ENCODE results near the gene LCA5.
"Not testable (repeated sequence)": the region's sequence is repeated elsewhere in the genome, so short reads cannot be mapped to it uniquely, and the experiment has no call there.

Gene LCA5

DNA sequence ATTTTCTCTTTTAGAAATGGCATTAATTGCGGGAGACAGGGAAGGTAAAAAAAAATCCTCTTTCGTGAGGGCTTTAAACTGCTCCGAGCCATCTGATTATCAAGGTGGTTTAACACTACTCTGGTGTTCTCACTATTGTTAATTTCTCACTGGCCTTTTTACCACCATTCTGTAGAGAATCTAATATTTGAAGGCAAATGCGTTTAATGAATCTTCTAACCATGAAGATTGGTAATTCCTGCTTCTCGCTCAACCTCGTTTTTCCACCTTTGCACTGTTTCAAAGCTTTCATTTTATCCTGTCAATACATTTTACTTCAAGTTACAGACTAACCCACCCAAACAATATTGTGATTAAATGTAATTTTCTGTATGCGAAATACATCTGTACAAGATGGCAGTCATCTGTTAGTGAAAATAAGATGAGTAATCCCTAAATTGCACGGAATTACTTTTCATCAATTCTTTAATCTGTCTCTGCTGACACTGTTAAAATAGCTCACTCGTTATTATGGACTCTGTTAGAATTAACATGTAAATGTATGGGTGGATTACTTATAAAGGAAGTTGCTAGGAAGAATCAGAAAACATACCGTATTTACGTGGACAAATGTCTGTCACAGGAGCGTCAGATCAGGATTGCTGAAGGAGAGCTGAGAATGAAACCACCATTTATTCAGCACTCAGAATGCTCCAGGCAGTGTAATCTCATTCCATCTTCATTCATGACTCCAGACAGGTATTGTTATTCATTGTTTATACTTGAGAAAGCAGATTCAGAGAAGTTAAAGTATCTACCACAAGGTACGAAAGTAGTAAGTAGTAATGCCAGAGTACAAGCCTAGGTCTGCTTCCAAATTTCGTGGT lies 1.1 kb upstream of the LCA5 start:
- DNase-seq (ENCODE audit: low spot score) = no peak

DNA sequence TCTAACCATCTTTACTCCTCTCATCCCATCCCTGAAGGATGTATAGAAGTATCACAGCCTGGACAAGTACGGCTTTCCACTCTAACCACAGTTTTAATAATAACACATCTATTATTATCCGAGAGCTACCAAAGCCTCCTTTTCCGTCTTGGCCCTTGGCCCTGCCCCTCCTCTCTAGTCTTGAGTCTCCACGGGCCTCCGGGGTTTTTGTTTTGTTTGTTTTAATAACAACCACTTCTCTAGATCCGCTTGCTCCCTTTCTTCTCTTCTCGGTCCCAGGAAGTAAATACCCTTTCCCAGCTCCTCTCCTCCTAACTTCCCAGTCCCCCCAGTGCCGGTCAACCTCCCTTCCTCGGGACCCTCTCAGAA lies 661 bp downstream of the LCA5 start:
- DNase-seq (ENCODE audit: low spot score) = no peak

DNA sequence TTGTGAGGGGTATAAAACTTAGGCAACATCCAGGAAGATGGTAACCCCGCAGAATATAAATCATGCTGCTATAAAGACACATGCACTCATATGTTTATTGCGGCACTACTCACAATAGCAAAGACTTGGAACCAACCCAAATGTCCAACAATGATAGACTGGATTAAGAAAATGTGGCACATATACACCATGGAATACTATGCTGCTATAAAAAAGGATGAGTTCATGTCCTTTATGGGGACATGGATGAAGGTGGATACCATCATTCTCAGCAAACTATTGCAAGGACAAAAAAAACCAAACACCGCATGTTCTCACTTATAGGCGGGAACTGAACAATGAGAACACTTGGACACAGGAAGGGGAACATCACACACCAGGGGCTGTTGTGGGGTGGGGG lies 7.7 kb downstream of the LCA5 start:
- DNase-seq (ENCODE audit: low spot score) = not testable (repeated sequence)

DNA sequence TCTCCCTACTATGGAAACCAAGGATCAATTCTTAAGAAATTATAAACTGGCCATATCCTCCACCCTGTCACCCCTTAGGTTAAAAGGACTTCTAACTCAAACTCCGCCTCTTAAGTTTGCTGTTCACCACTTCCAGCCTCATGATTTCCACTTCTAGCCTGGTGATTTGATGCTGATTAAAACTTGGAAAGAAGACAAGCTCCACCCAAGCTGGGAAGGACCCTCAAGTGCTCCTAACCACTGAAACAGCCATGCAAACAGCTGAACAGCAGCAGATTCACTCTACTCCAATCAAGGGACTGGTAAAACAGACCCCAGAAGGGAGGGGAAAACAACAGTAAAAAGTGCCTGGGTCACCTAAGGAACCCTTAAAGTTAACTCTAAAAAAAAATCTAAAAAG lies 10.3 kb downstream of the LCA5 start:
- no peak for DNase-seq (ENCODE audit: low spot score)

DNA sequence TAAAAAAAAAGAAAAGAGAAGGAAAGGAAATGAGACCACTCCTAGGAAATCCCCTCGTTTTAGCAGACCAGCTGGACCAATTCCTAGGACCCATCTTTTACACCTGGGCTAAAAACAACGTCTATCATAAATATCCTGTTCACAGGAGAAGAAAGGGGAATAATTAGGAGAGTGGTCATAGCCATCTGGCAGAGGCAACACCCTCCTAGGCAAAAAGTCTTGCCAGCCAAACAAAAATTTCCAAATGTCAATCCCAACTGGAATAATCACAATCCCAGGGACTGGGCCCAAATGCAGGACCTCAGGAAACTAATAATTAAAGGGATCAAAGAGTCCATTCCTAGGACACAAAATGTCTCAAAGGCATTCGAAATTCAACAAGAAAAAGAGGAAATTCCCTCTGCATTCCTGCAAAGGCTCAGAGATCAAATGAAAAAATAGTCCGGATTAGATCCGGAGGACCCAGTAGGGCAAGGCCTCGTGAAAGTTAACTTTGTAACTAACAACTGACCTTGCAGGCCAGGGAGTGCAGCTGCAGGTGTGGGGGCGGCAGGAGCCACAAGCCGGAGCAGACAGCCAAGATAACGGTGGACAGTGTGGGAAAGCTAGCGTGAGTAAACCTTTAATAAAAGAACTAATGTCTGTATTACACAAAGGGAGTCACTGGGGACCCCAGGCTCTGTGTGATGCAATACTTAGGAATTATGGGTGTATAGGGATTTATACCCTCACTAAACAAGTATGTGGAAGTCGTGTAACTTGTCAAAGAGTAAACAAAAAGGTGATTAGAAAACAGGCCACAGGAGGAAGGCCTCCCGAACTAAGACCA lies 11.7 kb downstream of the LCA5 start:
- DNase-seq (ENCODE audit: low spot score) = no peak

DNA sequence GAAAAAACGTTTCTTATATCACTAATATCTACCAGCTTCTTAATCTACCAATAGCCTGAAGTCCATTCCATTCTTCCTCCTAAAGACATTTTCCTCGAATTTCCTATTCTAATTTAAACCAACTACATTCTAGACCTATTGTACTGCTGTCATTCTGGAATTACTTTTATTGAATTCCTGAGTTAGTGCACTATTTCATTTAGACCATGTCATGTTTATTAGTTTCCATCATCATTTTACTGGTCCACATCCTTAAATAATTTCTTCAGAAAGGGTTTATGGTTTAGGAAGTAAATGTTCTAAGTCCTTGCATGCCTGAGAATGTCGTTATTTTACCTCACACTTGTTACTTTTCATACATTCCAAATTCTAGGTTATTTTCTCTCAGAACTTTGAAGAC lies 13.2 kb downstream of the LCA5 start:
- DNase-seq (ENCODE audit: low spot score) = no peak

DNA sequence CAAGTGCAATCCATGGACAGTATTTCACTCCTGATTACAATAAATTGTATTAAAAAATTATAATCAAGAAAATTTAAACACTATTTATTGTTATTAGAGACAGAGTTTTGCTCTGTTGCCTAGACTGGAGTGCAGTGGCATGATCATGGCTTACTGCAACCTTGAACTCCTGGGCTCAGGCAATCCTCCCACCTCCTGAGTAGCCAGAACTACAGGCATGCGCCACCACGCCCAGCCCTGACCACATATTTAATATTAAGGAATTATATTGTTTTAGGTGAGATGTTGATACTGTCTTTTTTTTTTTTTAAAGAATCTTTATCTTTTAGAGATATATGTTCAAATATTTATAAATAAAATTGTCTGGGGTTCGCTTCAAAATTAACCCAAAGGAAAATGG lies 14.6 kb downstream of the LCA5 start:
- DNase-seq (ENCODE audit: low spot score) = no peak

DNA sequence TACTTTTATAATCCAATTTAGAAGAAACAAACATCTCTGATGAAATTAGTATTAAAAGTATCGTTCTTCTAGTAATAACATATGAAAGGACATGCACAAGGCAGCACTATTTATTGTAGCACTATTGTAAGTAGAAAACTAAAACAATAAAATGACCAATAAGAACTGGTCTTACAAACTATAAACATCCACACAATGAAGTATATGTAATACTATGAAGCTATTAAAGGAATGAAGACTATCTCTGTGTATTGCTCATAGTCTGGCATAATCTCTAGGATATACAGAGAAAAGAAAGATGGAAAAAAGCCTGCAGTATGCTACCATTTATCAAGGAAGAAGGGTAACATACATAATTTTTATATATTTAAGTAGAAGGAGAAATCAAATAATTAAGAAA lies 16.7 kb downstream of the LCA5 start:
- no peak for DNase-seq (ENCODE audit: low spot score)

DNA sequence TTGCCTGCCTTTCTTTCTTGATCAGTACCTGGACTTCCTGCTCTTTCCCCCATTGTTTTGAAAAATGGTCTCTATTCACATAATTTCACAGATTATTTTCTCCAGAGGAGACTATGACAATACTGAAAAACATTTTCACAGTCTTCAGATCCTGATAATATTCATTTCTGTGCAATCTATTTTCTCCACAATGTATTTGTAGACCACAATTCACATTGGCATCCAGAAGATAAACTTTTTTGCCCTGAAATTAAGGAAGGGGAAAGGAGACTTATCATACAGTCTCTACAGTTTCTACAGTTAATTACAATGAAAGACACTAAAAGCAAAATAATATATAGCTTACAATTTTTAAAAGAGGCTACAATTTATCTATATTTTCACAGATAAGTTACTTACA lies 18.4 kb downstream of the LCA5 start:
- no peak for DNase-seq (ENCODE audit: low spot score)

DNA sequence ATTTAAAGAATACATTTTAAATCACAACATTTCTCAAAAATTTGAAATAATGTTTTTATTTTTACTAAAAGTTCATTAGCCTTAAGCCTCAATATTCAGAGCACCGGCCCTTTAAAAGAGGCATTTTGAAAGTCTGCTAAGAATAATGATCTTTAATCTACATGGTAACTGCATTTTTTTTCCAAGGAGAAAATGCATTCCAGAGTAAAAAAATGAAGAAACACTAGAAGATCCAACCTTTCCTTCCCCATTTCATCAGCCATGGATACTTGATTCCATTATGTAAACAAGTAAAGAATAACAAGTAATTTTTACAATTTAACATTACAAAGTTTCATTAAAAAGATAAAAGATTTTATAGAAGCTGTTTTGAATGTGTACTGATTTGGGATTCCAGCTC lies 21.8 kb downstream of the LCA5 start:
- DNase-seq (ENCODE audit: low spot score) = no peak

DNA sequence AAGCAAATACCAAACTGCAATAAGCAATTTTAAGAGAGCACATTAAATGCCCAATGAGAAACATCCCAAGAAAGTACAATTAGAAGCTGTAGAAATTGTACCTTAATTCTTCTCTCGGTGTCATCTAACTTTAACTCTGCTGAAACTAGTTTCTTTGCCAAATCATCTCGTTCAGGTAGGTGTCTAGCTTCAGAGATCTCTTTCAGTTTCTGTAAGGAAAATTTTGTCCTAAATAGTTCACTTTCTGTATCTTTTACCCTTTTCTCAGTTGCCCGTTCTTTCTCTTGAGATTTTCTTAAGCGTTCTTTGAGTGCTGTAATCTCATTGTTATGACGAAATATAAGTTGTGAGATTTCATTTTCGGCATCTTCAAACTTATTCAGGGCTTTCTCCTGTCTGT lies 24.1 kb downstream of the LCA5 start:
- DNase-seq (ENCODE audit: low spot score) = no peak

DNA sequence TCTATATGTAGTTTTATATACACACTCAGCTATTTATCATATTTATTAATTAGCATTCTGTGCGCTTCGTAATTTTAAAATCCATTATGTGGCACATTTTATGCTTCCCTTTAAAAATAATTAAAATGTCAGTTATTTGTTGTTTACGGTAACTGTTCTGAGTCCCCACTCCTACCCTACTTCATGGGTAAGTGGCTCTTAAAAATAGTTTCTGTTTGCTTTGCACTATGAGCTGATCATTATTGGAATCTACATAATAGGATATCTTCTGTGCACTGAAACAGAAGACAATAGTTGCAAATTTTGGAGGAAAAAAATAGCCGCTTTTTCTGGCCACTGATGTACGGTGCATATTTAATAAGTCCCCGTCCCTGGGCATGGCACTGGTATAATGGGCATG lies 25.2 kb downstream of the LCA5 start:
- DNase-seq (ENCODE audit: low spot score) = no peak

DNA sequence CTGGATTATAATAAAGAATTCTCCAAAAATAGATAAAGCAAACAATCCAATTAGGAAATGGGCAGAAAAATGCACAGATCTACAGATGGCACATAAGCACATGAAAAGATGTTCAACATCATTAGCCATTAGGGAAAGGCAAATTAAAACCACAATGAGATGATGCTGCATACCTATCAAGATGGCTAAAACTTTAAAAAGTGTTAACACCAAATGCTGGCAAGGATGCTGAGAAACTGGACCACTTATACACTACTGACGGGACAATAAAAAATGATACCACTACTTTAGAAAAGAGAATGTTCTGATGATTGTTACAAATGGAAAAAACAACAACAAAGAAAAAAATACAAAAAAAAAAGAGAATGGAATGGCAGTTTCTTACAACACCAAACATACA lies 26.5 kb downstream of the LCA5 start:
- no peak for DNase-seq (ENCODE audit: low spot score)

DNA sequence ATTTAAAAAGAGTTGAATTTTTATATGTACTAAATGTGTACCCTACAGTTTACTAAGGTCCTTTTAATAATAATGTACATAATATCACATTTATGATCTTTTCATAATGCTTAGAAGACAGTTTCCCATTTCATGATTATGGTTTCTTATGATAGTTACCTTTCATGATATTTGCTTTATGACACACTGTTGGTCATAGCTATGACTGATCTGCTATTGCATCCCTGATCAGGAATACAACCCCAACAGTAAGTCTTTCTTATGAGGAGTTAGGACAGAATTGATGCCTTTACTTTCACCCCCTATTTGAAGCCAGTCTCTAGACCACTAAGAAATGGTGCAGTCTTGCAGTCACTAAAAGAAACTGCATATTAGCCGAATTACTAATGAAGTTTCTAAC lies 31.0 kb downstream of the LCA5 start:
- DNase-seq (ENCODE audit: low spot score) = no peak

DNA sequence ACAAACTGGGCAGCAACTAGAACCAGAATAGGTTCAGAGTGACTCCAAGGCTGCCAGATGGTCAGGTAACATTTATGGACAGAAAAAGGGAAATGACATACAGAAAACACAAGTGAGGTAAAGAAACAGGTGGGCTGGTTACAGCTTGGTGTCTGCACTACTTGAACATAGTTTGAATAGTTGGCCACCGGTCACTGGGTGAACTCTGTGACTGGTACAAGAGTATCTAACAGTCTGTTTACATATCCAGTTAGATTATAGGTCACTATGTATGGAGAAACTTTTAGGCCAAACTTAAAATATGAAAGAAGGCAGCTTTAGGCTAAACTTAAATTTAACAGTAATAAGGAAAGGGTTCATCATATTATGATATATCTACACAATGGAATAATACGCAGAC lies 32.9 kb downstream of the LCA5 start:
- no peak for DNase-seq (ENCODE audit: low spot score)

DNA sequence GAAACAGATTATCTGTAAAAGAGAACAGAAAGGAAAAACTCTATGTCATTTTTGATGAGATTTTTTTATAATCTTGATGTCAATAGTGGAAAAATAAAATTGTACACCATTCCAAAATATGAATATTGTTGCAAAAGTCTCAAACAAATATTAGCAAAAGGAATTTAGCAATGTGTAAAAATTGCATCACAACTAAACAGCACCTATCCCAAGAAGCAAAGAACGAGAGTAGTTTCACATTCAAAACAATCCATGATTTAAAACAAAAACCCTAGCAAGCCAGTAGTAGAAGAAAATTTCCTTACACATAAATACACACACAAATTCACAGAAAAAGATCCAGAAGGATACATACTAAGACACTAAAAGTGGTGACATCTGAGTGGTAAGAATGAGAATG lies 38.4 kb downstream of the LCA5 start:
- no peak for DNase-seq (ENCODE audit: low spot score)

DNA sequence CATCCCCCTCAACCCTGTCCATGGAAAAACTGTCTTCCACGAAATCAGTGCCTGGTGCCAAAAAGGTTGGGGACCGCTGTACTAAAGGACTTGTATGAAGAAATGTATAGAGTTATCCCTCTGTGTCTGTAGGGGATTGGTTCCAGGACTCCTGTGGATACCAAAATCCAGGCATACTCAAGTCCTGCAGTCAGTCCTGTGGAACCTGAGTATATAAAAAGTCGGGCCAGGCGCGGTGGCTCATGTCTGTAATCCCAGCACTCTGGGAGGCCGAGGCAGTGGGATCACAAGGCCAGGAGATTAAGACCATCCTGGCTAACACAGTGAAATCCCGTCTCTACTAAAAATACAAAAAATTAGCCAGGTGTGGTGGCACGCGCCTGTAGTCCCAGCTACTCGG lies 42.0 kb downstream of the LCA5 start:
- no peak for DNase-seq (ENCODE audit: low spot score)

DNA sequence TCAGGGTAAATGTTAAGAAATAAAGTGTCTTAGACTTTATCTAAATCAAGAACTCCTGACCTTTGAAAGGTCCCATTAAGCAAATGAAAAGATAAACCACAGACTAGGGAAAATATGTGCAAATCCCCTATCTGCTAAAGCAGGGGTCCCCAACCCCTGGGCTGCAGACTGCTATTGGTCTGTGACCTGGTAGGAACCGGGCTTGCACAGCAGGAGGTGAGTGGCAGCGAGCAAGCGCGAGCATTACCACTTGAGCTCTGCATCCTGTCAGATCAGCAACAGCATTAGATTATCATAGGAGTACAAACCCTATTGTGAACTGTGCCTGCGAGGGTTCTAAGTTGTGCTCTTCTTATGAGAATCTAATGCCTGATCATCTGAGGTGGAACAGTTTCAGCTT lies 42.4 kb downstream of the LCA5 start:
- no peak for DNase-seq (ENCODE audit: low spot score)

DNA sequence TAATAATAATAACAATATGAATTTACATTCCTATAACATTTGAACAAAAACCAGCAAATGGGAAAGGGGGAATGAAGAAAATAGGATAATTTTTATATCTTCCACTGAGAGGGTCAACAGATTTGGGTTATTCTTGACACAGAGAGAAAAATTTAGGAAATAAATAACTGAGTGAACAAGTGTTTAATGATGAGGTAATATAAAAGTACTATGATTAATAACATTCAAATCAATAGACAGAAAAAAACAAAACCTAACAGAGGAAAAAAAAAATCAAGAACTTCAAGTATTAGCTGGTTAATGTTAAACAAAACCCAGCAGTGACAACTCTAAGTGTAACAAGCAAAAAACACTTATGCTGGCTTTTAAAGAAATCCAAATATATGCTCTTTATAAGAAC lies 66.5 kb downstream of the LCA5 start:
- no peak for DNase-seq (ENCODE audit: low spot score)

DNA sequence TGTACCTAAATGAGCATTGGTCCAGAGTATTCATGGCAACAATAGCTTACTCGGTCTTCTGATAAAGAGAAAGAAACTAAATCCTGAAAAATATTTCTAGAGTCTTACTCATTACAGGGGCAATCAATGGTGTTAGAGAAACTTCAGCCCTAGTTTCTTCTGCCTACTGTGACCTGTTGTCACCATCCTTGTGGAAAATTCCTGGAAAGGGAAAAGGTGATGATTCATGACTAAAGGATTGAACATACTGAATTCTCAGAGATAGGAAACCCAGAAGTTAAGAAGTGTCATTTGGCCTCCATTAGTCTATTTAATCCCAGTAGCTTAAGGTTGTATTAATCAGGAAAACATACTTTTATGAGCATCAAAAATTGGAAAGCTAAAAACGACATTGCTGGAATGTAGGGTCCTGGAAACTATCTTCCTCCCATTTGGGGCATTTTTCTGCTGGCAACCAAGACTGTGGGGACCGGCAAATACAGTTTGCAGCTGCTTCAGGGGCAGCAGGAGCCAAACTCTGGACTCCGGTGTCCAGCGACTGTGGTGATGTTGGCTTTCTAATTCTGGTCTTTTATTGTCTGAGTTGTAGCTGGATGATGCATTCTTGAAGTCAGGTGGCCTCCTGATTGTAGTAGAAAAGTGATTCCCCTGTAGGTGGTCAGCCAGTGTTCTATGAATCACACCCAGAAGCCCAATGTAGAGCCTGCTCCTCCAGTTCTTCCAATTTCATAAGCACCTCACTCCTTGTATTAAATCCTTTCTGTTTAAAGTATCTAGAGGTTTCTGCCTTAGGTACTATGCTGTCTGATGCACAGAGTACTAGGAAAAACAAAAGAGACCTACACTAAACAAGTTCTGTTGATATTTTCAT lies 67.6 kb downstream of the LCA5 start:
- DNase-seq (ENCODE audit: low spot score) = no peak

DNA sequence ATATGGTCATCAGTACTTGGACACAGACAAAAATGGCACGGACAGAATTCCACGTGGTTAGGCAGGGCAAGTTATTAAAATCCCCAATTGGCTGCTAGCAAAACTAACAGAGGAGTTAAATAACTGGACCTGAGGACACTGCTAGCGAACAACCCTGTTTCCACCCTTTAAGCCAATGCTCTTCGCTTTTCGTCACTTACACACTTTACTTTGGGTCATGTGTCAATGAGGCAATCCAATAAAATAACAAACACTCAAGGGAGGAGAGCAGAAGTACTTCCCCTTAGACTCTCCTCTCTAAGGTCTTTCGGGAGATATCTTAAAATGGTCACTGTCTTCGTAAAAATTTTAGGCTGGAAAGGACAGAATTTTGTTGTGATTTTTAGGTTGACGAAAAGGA lies 68.6 kb downstream of the LCA5 start:
- no peak for DNase-seq (ENCODE audit: low spot score)

DNA sequence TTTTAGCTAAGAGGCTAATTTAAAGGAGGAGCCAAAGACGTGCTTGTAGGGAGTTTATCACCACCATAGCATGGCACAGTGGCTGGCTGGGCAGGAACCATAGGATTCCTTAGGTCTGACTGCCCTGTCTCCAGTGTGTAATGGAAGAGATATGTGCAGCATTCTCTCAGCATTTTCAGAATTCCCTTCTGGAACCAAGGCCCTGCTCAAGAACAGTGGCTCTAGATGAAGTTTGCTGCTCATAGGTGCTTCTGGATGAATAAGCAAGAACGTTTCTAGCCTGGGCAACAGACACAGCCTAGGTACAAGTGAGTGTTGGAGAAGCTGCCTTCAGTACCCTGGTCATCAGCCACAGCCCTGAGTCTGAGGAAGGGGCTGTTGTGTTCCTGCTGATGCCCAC lies 69.1 kb downstream of the LCA5 start:
- no peak for DNase-seq (ENCODE audit: low spot score)

DNA sequence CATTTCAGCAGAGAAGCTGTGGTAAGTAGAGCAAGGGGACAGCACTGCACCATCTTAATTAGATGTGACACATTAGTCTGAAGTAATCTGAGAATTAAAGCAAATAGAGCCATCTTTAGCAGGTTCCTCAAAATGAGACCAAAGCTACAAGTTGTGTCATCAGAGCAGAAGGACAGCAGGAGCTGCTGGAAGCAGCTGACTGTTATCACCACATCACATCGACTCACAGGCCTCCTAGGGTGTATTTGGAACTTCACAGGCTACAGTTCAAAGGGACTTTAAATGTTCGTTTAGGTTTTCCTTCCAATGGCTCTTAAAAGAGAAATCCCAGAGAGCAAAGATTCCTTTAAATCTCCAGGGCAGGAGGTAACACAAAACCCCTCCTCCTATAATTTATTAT lies 69.5 kb downstream of the LCA5 start:
- no peak for DNase-seq (ENCODE audit: low spot score)

All from CD4-positive, alpha-beta T cell treated with Interleukin-6 at 100 ng/mL for 8 hours (primary cell).